GM19395 (cell line): ENCODE results near the gene MRPS34.
"Not testable (repeated sequence)": the region's sequence is repeated elsewhere in the genome, so short reads cannot be mapped to it uniquely, and the experiment has no call there.

Experiments
- ATAC-seq: cut with Tn5 transposase; IDR thresholded peaks from one replicate; pipeline ENCODE4 v1.9.1; 2021; ENCODE audit warnings: mild to moderate bottlenecking, moderate library complexity; ENCODE audit not compliant: unreplicated experiment

MRPS34 gene

DNA sequence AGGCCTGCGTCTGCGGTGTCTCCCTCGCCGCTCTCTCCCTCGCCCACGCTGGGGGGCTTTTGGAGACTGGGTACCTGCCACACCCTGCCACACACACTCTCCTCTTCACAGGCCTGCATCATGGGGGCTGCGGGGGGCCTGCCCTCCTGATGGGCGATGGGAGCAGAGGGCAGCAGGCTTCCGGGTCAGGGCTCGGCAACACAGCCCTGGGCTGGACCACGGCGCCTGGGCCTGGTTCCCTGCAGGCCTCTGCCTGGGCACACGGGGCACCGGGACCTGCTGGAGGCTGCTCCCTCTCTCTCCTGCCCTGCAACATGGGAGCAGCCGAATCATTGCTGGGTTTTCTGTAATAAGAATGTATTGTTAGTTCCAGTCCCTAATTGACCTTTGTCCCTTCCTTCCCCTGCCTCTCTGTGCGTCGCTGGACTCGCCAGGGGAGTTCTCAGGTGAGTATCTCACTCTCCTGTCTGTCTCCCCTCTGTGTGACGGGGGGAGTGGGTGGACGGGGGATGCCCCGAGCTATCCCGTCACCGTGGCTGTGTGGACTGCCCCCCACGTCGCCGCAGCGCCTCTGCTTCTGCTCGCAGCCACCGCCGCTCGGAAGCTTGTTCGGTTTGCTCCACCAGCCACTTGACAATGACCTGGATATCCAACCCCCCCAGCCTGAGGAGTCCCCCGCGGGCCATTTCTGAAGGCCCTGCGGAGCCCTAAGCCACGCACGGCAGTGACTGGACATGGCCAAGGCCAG is 15.0 kb downstream of the MRPS34 start:
- no peak for ATAC-seq

DNA sequence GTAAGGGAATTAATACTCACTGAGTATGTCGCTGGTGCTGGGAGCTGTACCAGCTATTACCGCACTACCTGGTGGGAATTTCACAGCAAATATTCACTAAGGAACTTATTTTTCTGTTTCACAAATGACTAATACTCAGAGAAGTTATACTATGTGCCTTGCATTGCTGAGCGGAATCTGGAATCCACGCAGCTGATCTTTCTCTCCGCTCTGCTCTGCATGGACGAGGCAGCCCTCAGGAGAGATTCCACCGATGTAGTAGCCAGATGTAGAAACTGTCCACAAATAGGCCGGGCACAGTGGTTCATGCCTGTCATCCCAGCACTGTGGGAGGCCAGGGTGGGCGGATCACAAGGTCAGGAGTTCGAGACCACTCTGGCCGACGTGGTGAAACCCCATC is 18.7 kb downstream of the MRPS34 start:
- no peak for ATAC-seq

DNA sequence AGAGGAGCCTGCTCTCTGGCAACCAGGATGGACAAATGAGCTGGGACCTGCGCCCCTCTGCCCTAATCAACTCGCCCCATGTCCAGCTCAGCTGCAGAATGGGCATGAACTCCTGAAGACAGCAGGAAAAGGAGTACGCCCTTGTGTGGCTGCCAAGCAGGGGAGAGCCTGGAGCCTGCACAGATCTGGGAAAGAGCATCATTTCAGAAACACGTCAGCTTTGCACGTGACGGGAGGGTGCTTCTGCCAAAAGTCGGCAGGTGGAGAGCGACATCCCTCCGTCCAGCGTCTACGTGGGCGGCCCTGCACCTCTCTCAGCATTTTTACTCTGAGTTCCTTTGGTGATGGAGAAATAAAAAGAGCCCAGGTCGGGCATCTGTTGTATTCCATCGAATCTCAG is 20.1 kb downstream of the MRPS34 start:
- ATAC-seq, result no peak

DNA sequence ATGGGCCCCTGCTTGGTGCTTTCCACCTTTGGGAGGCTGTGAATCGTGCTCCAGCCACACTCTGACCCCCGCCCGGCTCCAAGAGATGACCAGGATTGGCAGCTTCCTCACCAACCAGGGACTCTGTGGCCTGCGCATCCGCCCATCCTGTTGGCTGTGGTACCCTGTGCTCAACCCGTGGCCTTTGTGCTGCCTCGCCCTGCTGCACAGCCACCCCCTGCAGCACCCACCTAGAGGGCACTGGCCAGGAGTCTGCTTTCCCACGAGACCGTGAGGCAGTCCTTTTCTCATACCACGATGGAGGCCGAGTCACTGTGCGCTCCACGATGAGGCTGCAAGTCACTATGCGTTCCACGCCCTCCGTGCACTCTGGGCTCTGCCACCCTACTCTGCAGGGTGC is 21.0 kb downstream of the MRPS34 start:
- no peak for ATAC-seq

DNA sequence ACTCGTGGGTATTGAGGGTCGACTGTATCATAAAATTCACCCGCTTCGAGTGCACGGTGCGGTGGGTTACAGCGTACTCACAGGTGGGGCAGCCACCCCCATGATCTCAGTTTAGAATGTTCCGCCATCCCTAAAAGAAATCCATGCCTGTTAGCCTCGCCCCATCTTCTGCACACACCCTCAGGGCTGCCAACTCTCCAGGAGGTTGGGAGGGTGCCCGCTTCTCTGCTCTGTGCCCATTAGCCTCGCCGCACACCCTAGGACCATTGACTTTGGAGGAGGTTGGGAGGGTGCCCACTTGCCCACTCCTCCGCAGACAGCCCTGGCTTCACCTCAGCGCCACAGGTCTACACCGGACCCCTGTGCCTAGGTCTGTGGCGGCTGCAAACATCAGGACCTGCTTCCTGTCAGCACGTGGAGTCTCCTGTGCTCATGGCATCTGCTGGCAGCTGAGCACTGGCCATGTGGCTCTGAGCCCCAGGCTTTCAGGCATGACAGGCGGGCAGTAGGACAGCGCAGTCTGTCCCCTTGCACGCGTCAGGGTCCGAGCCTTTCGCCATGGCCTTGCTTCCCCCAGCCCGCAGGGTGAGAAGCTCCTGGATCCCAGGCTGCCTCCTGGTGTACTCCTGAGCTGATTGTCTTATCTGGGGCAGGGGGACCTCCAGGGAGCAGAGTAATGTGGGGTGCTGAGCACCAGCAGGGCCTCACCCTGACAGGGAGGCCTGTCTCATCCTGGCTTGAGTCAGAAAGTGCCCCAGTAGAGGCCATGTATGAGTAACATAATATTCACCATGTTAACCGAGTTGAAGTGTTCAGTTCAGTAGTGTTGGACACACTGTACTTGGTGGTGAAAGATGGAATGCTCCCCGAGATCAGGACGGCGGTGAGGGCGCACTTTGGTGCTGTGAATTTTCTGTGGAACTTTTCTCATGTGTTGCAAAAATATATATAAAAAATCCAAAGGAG is 23.5 kb downstream of the MRPS34 start:
- no peak for ATAC-seq

DNA sequence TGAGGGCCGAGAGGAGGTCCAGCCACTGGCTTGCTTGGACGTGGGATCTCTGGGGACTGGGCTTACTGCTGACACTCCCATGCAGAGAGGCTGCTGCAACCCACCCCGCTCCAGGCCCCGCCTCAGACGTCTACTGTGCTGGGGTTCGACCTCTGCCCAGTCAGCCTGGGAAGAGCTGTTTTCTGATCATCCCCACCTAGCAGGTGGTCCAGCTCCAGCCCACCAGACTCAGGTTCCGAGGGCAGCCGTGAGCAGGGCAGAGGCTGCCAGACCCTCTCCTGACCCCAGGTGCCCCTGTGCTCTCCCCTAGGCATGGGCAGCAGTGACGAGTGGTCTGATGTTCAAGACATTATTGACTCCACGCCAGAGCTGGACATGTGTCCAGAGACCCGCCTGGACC is 25.0 kb downstream of the MRPS34 start:
- ATAC-seq, result no peak

DNA sequence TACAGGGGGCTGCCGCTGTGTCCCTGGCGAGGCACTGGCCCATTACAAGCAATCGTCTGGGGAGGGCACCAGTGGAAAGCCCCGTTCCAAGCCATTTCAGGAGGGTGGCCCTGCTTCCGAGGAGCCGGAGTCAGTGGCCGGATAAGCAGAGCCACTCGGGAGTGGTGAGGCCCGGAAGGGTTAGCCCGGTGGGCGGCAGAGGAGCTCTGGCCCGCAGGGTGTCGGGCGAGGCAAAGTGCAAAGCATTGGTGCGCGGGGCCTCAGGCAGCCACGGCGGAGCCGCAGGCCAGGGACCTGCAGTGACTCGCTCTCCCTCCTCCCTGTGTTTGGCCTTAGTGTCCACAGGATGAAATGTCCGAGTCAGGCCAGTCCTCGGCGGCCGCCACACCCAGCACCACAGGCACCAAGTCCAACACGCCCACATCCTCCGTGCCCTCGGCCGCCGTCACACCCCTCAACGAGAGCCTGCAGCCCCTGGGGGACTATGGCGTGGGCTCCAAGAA is 26.2 kb downstream of the MRPS34 start:
- no peak for ATAC-seq

DNA sequence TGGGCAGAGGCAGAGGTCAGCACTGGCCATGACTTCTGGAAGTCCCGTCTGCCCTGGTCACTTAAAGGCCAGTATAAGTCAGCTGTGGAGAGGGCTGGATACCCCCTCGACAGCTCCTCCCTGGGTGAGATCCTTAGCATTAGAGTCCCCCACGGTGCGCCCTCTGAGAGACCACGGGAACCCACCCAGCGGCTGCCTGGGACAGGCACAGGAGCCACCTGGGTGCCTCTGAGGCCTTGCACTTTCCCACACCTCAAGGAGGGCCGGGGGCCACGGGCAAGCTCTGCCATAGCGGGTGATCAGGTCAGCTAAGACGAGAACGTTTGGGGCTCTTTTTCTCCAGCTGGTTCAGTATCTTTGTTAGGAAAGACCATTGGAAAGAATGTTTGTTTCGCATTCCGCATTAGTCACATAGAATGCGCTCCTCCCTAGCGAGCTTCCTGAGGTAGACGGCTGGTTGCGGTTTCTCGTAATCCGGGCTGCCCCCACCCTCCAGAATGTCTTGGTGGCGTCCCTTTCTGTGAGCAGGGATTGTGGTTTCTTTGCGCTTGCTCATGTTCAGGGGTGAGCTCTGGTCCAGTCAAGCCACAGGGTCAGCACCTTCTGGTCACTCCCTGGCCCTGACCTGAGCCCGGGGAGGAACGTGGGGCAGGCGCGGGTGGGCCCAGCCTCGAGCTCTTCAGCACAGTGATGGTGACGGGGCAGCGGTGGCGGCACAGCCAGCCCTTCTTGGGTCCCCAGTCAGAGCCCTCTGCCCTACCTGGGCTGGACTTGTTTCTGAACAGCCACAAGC is 26.8 kb downstream of the MRPS34 start:
- ATAC-seq, result no peak

DNA sequence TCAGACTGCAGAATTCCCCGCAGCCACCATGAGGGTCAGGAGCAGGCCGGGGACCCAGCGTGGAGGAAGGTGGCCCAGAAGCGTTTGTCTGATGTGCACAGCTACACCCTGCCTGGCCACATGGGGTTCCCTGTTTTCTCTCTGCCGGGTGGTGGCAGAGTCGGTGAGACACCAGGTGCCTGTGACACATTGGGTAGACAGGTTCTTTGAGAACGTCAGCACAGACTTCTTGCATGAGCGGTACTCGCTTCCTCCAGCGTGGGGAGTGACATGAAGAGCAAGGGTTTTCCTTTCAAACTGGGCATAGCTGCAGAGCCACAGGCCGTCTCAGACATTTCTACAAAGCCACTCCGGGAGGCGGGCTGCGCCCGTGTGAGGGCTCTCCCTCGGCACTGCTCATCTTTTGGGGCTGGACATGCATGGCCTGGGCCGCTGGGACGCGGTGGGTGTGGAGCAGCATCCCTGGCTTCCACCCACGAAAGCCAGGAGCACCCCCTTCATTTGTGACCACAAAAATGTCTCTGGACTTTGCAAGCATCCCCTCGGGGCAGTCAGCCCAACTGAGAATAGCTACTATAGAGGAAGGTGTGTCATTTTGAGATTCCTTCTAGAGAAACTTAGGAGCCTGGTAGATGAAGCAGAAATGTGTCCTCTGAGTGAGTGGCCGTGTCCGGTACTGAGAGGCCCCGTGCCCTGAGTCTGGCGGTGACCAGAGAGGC is 27.6 kb downstream of the MRPS34 start:
- no peak for ATAC-seq

DNA sequence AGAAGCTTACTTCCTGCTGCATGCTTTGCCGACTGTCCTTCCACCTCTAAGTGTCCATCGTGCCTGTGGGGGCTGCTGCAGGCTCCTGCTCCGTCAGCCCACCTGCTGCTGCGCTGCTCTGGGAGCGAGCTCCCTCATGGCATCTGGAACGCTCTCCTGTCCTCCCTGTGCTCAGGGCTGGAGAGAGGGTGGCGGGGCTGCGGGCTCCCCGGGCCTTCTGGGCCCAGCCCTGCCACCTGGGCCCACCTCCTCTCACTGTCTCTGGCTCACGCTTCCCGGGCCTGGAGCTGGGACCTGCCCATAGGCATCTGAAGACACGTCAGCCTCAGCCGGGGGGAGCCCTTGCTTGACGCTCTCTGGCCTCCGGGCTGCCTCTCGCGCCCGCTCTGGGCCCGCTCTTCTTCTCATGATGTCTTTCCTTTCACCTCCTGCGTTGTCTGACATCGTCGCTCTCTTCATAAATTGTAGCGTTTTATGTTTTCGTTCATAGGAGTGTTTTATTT is 28.5 kb downstream of the MRPS34 start:
- no peak for ATAC-seq

DNA sequence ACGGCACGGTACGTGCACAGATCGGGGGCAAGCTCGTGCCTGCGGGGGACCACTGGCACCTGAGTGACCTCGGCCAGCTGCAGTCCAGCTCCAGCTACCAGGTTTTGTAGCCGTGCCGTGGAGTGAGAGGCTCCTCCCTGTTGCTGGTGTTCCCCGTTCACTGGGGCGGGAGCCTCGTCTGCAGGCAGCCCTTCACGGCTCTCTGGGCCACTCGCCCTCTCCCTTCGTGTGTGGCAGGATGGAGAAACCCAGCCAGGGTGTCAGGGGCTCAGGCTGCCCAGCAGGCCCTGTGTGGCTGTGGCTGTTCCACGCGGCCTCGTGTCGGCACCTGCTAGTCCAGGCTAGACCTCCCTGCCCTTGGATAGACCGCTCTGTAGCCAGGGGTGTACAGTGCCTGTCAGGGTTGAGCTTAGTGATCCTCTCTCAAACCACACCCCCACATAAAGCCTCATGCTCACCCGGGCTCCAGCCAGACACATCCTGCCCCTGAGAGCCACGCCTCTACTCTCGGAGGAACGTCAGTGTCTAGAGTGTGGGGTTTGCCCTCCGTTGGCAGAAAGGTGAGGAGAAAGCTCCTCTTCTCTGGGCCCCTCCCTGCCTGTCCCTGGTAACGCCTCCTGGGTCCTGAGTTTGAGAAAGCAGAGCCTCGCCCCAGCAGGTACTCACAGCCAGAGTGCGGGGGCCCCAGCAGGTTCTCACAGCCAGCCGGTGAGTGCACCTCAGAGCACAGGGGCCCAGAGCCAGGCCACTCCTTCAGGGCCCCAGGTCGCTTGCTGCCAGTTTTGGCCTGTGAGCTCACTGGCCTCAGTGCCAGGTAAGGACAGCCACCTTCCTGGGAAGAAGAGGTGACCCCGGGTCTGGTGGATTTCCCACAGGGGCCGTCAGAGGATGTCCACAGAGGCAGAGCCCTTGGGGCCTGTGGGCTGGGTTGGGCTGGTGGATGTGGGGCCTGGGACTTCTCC is 29.3 kb downstream of the MRPS34 start:
- ATAC-seq, result no peak

DNA sequence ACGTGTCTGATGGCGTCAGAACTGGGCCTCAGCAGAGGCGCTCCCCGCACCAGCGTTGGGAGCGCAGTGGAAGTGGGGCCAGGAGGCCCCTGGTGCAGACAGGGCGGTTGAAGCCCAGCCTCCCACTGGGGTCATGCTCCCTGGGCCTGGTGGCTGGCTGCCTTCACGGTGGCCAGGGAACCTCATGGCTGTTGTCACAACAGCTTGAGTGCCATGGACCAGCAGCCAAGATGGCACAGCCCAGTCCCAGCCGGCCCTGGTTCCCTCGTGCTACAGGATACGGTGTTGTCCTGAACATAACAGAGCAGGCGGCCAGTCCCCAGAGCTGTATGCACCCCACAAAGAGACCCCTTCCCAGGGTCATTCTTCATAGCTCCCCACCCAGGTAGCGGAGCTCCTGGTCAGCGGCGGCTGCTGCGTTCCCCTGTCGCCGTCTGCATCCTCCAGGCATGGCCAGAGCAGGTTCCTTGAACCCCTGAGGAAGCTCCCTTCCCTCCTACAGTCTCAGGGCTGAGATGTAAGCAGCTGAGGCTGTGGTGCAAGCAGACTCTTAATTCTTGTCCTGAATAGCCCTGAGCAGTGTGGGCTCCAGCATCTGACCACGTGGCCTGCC is 31.3 kb downstream of the MRPS34 start:
- ATAC-seq, result no peak

DNA sequence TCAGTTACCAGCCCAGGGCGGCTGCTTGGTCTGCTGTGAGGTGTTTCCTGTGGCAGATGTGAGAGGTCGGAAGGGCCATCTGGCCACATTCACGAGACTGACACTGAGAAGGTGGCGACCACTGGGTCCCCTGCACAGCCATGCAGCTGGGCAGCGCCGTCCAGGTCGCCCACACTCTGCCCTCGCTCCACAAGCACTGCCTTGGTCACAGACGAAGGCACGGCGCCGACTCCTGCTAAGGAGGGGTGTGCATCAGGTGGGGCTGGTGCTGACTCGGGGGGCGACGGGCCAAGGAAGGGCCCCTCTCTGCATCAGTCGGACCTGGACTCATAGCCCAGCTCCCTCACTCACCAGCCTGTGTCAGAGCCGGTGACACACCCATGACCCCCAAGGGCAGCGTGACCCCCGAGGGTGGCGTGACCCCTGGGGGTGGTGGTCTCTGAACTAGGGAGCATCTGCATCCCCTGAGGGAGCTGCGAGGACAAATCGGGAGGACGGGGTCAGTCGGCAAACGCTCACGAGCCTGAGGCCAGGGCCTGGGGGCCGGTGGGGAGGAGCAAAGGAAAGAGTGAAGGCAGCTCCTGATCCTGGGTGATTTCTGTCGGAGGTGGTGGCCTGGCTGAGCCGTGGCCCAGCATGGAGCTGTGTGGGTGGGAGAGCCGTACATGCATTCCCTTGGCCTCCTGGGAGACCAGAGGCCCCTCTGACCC is 32.0 kb downstream of the MRPS34 start:
- no peak for ATAC-seq

DNA sequence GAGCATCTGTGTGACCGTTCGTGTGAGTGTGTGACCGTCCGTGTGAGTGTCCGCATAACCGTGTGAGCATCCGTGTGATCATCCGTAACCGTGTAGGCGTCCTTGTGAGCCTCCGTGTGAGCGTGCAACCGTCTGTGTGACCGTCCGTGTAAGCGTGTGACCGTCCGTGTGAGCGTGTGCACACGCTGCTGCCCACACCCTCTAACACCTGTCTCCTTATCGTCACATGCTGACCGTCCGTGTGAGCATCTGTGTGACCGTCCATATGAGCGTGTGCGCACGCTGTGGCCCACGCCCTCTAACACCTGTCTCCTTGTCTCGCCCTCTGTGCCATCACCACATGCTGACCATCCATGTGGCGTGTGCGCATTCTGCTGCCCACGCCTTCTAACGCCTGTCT is 32.7 kb downstream of the MRPS34 start:
- no peak for ATAC-seq

DNA sequence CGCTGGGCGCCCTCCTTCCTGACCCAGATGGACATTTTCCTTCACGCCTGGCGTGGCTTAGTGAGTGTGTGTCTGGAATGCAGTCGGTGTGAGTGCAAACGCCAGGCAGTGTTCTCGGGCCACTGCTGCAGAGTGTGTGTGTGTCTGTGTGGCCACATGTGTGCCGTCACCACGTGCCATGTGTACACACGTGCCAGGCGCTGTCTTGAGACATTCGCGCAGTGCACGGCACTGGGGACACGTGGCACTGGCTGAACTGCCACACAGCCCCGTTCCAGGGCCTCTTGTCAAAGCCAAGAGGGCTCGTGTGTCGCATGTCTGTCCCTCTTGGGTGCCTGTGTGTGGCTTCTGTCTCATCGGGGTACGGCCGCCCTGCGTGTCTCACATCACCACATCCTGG is 38.1 kb downstream of the MRPS34 start:
- no peak for ATAC-seq

DNA sequence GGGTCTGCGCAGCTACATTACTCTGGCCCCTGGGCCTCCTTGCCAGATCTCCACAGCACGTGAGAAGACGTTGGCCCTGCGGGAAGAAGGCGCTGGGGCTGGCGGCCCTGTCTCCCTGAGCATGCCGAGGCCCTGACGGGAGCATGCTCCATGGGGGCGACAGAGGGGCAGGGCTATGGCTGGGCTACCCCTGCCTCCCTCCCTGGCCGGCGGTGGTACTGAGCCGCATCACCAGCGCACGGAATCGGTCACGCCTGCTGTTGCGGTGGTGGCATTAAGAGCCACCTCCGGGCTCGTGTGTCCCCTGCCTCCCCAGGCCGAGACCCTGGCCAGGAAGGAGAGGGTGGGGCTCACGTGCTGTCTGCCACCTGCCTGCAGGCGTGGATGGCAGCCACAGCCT is 38.8 kb downstream of the MRPS34 start:
- ATAC-seq, result no peak

DNA sequence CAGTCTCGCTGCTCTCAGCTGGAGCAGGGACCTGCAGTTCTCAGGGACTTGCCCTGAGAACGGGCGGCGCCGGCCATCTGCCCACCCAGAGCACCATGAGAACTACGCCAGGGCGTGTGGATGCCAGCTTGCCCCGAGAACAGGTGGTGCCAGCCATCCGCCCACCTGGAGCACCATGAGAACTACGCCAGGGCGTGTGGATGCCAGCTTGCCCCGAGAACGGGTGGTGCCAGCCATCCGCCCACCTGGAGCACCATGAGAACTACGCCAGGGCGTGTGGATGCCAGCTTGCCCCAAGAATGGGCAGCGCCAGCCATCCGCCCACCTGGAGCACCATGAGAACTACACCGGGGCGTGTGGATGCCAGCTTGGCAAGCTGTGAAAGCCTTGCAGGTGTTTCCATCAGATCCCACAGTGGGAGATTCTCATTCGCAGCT is 40.4 kb downstream of the MRPS34 start:
- ATAC-seq, result not testable (repeated sequence)

DNA sequence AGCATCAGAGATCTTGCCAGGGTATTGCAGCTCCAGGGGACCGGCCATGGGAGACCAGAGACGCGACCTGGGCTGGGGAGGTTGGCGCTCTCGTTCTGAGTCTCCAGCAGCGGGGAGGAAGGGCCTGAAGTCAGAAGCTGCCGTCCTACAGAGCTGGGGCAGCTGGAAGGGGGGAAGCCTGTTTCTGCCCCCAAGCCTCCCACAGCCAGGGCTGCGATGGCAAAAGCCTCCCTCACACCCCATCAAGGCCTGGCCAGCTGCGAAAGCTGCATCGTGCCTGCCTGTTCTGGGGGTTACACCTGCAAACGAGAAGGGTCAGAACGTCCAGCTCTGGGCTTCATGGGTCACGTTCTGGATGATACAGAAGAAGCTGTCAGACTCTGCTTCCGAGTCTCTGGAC is 40.9 kb downstream of the MRPS34 start:
- no peak for ATAC-seq
